Measurements from ENCODE around the gene DHX30.

DNA sequence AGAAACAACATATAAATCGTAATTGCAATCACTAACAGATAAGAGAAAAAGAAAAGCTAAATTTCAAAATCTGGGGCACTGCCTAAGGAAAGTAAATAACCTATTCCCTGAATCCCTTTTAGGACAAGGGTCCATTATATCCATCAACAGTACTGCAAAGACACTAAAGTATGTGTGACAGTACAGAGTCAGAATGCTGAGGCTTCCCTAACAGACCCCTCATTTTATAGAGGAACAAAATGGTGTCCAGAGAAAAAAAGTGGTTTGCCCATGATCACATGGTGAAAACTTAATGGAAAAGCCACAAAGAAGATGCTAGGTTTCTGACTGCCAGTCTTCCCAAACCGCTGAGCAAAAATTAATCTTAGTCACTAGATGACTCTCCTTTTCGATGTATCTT lies 93.8 kb downstream of the DHX30 start:
- TF ChIP-seq, protein P1, sequence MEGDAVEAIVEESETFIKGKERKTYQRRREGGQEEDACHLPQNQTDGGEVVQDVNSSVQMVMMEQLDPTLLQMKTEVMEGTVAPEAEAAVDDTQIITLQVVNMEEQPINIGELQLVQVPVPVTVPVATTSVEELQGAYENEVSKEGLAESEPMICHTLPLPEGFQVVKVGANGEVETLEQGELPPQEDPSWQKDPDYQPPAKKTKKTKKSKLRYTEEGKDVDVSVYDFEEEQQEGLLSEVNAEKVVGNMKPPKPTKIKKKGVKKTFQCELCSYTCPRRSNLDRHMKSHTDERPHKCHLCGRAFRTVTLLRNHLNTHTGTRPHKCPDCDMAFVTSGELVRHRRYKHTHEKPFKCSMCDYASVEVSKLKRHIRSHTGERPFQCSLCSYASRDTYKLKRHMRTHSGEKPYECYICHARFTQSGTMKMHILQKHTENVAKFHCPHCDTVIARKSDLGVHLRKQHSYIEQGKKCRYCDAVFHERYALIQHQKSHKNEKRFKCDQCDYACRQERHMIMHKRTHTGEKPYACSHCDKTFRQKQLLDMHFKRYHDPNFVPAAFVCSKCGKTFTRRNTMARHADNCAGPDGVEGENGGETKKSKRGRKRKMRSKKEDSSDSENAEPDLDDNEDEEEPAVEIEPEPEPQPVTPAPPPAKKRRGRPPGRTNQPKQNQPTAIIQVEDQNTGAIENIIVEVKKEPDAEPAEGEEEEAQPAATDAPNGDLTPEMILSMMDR (IDR thresholded peaks at IDR 0.05): no peak
- TF ChIP-seq POLR2A (IDR thresholded peaks at IDR 0.05): no peak
